ENCODE data around the gene KRTAP5-11. TPM values are rescaled to one million over a fixed set of nuclear protein-coding genes. Genes with fewer than 3 reads are reported as not detected.
"Not testable (repeated sequence)": the region's sequence is repeated elsewhere in the genome, so short reads cannot be mapped to it uniquely, and the experiment has no call there.

Gene KRTAP5-11
- not detected in 2 replicates for total RNA-seq (2021)
- not detected for Bru-seq, nascent RNA
- not detected for BruChase-seq, experiment 1, labeled RNA remaining after a 2-hour chase
- BruChase-seq, experiment 2, labeled RNA remaining after a 6-hour chase, result not detected
- long read RNA-seq, result 0 reads

DNA sequence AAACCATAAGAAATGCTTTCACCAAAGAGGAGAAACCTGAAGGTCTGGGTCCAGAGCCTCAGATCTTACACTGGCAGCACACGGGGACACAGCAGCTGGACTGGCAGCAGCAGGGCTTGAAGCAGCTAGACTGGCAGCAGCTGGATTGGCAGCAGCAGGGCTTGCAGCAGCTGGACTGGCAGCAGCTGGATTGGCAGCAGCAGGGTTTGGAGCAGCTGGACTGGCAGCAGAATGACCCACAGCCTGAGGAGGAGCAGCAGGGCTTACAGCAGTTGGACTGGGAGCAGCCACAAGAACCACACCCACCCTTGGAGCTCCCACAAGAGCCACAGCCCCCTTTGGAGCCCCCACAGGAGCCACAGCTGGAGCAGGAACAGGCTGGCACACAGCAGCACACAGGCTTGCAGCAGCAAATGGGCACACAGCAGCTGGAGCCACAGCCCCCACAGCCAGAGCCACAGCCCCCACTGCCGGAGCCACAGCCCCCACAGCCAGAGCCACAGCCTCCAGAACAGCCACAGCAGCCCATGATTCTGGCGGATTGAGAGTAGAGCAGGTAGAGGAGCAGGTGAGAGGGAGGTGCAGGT lies at the start of gene KRTAP5-11:
Gene KRTAP5-11 (minus strand): TSS at position 567 of the 587 bp plus-strand sequence. CDS start 38 bp downstream, at position 529.
- ChIA-PET POLR2A (ENCODE audit: low non-redundant PET) (no interaction called here), CTCF (no interaction called here)
- BruUV-seq (replicated peaks), result no TSS peak
- Histone ChIP-seq H3K4me3 (ENCODE audit: low read depth, low read length, poor library complexity, severe bottlenecking) (no peak within 1 kb of the TSS), H3K36me3 (ENCODE audit: insufficient read depth, low read length, poor library complexity, severe bottlenecking) (no peaks in the 10 kb centered on the region), H3K27me3 (replicated peaks; ENCODE audit: insufficient read depth, low read depth, low read length, poor library complexity) (no peaks in the 10 kb centered on the region), H3K4me1 (ENCODE audit: insufficient read depth, low read length, poor library complexity, severe bottlenecking) (peaks cover 4% of the 10 kb centered on the region), H3K9me3 (ENCODE audit: low read depth, low read length, poor library complexity, severe bottlenecking) (no peaks in the 10 kb centered on the region), H3K27ac (ENCODE audit: low read depth, low read length, poor library complexity, severe bottlenecking) (no peak within 1 kb of the TSS)
- TF ChIP-seq CTCF (conservative IDR thresholded peaks at IDR 0.05; ENCODE audit: low read depth, low read length) (no peak), EZH2 (IDR thresholded peaks at IDR 0.05; ENCODE audit: borderline replicate concordance, low read depth, low read length, poor library complexity, severe bottlenecking) (no peak)
- no peak for DNase-seq (ENCODE audit: low spot score)
- intact Hi-C loops (cut with micrococcal nuclease; ENCODE audit: unreplicated experiment), result no loop called here

- H3K27me3 ChIP-seq (replicated peaks; ENCODE audit: insufficient read depth, low read depth, low read length, poor library complexity); H3K9me3 ChIP-seq (ENCODE audit: low read depth, low read length, poor library complexity, severe bottlenecking); CTCF ChIA-PET; H3K4me3 ChIP-seq (ENCODE audit: low read depth, low read length, poor library complexity, severe bottlenecking); BruUV-seq (replicated peaks); H3K27ac ChIP-seq (ENCODE audit: low read depth, low read length, poor library complexity, severe bottlenecking); DNase-seq (ENCODE audit: low spot score); intact Hi-C loops (cut with micrococcal nuclease; ENCODE audit: unreplicated experiment); POLR2A ChIA-PET (ENCODE audit: low non-redundant PET); H3K36me3 ChIP-seq (ENCODE audit: insufficient read depth, low read length, poor library complexity, severe bottlenecking); H3K4me1 ChIP-seq (ENCODE audit: insufficient read depth, low read length, poor library complexity, severe bottlenecking): not testable (repeated sequence)
Measured at GRCh38 chr11:71631551-71631950, 48.9 kb upstream of the KRTAP5-11 start.

- CTCF ChIA-PET; H3K27ac ChIP-seq (ENCODE audit: low read depth, low read length, poor library complexity, severe bottlenecking); POLR2A ChIA-PET (ENCODE audit: low non-redundant PET); H3K4me1 ChIP-seq (ENCODE audit: insufficient read depth, low read length, poor library complexity, severe bottlenecking); H3K36me3 ChIP-seq (ENCODE audit: insufficient read depth, low read length, poor library complexity, severe bottlenecking); BruUV-seq (replicated peaks); H3K27me3 ChIP-seq (replicated peaks; ENCODE audit: insufficient read depth, low read depth, low read length, poor library complexity); H3K4me3 ChIP-seq (ENCODE audit: low read depth, low read length, poor library complexity, severe bottlenecking); intact Hi-C loops (cut with micrococcal nuclease; ENCODE audit: unreplicated experiment); H3K9me3 ChIP-seq (ENCODE audit: low read depth, low read length, poor library complexity, severe bottlenecking): not testable (repeated sequence)
- peak; percentile 9 for DNase-seq (ENCODE audit: low spot score)
Measured at GRCh38 chr11:71630071-71630470, 47.4 kb upstream of the KRTAP5-11 start.

DNA sequence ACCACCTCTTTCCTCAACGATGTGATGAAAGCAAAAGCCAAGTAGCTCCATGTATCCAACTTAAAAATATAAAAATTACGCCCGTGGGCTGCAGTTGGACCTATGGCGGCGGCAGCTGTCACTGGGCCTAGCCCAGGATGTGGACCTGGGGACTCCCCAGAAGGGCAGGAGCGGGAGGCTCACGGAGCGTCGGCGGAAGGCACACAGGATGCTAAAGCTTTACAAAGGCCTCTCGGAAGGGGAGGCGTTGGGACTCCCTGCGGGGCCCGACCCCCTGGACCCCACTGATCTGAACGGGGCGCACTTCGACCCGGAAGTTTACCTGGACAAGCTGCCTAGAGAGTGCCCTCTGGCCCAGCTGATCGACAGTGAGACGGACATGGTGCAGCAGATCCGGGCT lies 46.3 kb upstream of the KRTAP5-11 start:
- CTCF ChIA-PET; intact Hi-C loops (cut with micrococcal nuclease; ENCODE audit: unreplicated experiment); H3K36me3 ChIP-seq (ENCODE audit: insufficient read depth, low read length, poor library complexity, severe bottlenecking); DNase-seq (ENCODE audit: low spot score); H3K4me1 ChIP-seq (ENCODE audit: insufficient read depth, low read length, poor library complexity, severe bottlenecking); POLR2A ChIA-PET (ENCODE audit: low non-redundant PET); BruUV-seq (replicated peaks); H3K27me3 ChIP-seq (replicated peaks; ENCODE audit: insufficient read depth, low read depth, low read length, poor library complexity); H3K27ac ChIP-seq (ENCODE audit: low read depth, low read length, poor library complexity, severe bottlenecking); H3K4me3 ChIP-seq (ENCODE audit: low read depth, low read length, poor library complexity, severe bottlenecking); H3K9me3 ChIP-seq (ENCODE audit: low read depth, low read length, poor library complexity, severe bottlenecking): not testable (repeated sequence)

DNA sequence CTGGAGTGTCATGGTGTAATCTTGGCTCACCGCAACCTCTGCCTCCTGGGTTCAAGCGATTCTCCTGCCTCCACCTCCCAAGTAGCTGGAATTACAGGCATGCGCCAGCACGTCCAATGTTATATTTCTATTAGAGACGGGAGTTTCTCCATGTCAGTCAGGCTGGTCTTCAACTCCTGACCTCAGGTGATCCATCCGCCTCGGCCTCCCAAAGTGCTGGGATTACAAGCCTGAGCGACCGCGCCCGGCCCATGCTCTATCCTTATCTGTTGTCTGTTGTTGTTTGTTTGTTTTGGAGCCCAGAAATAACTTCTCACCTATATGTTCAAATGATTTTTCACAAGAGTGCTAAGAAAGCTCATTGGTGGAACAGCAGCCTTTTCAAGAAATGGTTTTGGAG lies 40.6 kb upstream of the KRTAP5-11 start:
- CTCF ChIA-PET; POLR2A ChIA-PET (ENCODE audit: low non-redundant PET): not testable (repeated sequence)

GRCh38 chr11:71622561-71622960 lies 39.9 kb upstream of the KRTAP5-11 start:
- CTCF ChIA-PET; H3K36me3 ChIP-seq (ENCODE audit: insufficient read depth, low read length, poor library complexity, severe bottlenecking); POLR2A ChIA-PET (ENCODE audit: low non-redundant PET); H3K27me3 ChIP-seq (replicated peaks; ENCODE audit: insufficient read depth, low read depth, low read length, poor library complexity); H3K4me3 ChIP-seq (ENCODE audit: low read depth, low read length, poor library complexity, severe bottlenecking); intact Hi-C loops (cut with micrococcal nuclease; ENCODE audit: unreplicated experiment); DNase-seq (ENCODE audit: low spot score); H3K27ac ChIP-seq (ENCODE audit: low read depth, low read length, poor library complexity, severe bottlenecking); H3K9me3 ChIP-seq (ENCODE audit: low read depth, low read length, poor library complexity, severe bottlenecking); H3K4me1 ChIP-seq (ENCODE audit: insufficient read depth, low read length, poor library complexity, severe bottlenecking); BruUV-seq (replicated peaks): not testable (repeated sequence)

More for the DNA sequence above, 40.6 kb upstream of the KRTAP5-11 start:
- H3K27me3 ChIP-seq (replicated peaks; ENCODE audit: insufficient read depth, low read depth, low read length, poor library complexity); H3K4me1 ChIP-seq (ENCODE audit: insufficient read depth, low read length, poor library complexity, severe bottlenecking); H3K27ac ChIP-seq (ENCODE audit: low read depth, low read length, poor library complexity, severe bottlenecking); DNase-seq (ENCODE audit: low spot score); H3K4me3 ChIP-seq (ENCODE audit: low read depth, low read length, poor library complexity, severe bottlenecking); H3K36me3 ChIP-seq (ENCODE audit: insufficient read depth, low read length, poor library complexity, severe bottlenecking); intact Hi-C loops (cut with micrococcal nuclease; ENCODE audit: unreplicated experiment); BruUV-seq (replicated peaks); H3K9me3 ChIP-seq (ENCODE audit: low read depth, low read length, poor library complexity, severe bottlenecking): not testable (repeated sequence)

DNA sequence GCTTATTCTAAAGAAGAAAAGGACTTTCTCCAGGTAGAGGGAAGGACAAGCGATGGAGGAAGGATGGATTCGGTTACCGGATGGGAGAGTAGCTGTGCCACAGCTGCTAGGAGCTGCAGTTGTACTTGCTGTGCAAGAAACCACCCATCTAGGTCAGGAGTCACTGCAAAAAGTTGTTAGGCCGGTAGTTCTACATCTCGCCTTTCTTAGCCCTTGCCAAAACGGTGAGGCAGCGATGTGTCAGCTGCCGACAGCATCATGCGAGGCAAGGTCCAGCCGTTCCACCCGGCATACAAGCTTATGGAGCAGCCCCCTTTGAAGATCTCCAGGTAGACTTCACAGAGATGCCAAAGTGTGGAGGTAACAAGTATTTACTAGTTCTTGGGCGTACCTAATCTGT lies 32.3 kb upstream of the KRTAP5-11 start:
- DNase-seq (ENCODE audit: low spot score), result not testable (repeated sequence)

More for the DNA sequence above, 32.3 kb upstream of the KRTAP5-11 start:
- H3K4me1 ChIP-seq (ENCODE audit: insufficient read depth, low read length, poor library complexity, severe bottlenecking); BruUV-seq (replicated peaks); H3K4me3 ChIP-seq (ENCODE audit: low read depth, low read length, poor library complexity, severe bottlenecking); POLR2A ChIA-PET (ENCODE audit: low non-redundant PET); intact Hi-C loops (cut with micrococcal nuclease; ENCODE audit: unreplicated experiment); CTCF ChIA-PET; H3K27ac ChIP-seq (ENCODE audit: low read depth, low read length, poor library complexity, severe bottlenecking); H3K27me3 ChIP-seq (replicated peaks; ENCODE audit: insufficient read depth, low read depth, low read length, poor library complexity); H3K36me3 ChIP-seq (ENCODE audit: insufficient read depth, low read length, poor library complexity, severe bottlenecking); H3K9me3 ChIP-seq (ENCODE audit: low read depth, low read length, poor library complexity, severe bottlenecking): not testable (repeated sequence)
